HEK293 (cell line): ENCODE data around the gene CDYL.

Source experiments
- CTCF ChIA-PET: fragments of 350-600 bp; formaldehyde crosslinking; extraction: SDS; loops from one replicate; lab custom pipeline; 2021; ENCODE audit warnings: antibody characterized with exemption; lab: Yijun Ruan, JAX
- POLR2A ChIA-PET: fragments of 300-600 bp; formaldehyde crosslinking; extraction: SDS; loops from one replicate; lab custom pipeline; 2020; ENCODE audit warnings: antibody characterized with exemption, inconsistent platforms; lab: Yijun Ruan, JAX
- H3K27ac ChIP-seq: fragments of 200-500 bp; sonication (Bioruptor generic); 2 replicates; pipeline ENCODE4 v1.5.1; 2014; ENCODE audit warnings: low read depth, low read length, control low read depth, inconsistent platforms; ENCODE audit errors: extremely low read depth
- H3K36me3 ChIP-seq, 2 experiments: fragments of 200-500 bp in 1 of 2; sonication (Bioruptor generic) in 1 of 2; 1 replicate in 1 of 2; 2 replicates in 1 of 2; pipeline ENCODE4 v1.5.1; 2014 to 2017; ENCODE audit warnings: inconsistent platforms in 2 of 2, low read length in 2 of 2; ENCODE audit not compliant: control insufficient read depth in 2 of 2, insufficient read depth in 1 of 2
- H3K4me1 ChIP-seq: fragments of 200-500 bp; sonication (Bioruptor generic); 2 replicates; pipeline ENCODE4 v1.5.1; 2014; ENCODE audit warnings: mild to moderate bottlenecking, low read length, inconsistent platforms; ENCODE audit not compliant: control insufficient read depth, insufficient read depth
- H3K4me3 ChIP-seq: 2 replicates; pipeline ENCODE4 v1.5.1; 2011; ENCODE audit warnings: low read depth, mild to moderate bottlenecking, control low read depth, low read length, moderate library complexity
- H3K9me3 ChIP-seq: fragments of 200-500 bp; sonication (Bioruptor generic); 2 replicates; pipeline ENCODE4 v1.5.1; 2014; ENCODE audit warnings: low read depth, low read length, inconsistent platforms; ENCODE audit not compliant: control insufficient read depth, insufficient read depth
- AEBP2 ChIP-seq: fragments of 450-650 bp; formaldehyde crosslinking; IDR thresholded peaks from 2 replicates; pipeline ENCODE4 v1.5.1; 2016; ENCODE audit warnings: missing biosample characterization, missing genetic modification characterization, borderline replicate concordance
- ATF2 ChIP-seq: fragments of 450-650 bp; formaldehyde crosslinking; IDR thresholded peaks from 2 replicates; pipeline ENCODE4 v1.5.1; 2016; ENCODE audit warnings: missing biosample characterization, missing genetic modification characterization, low read depth
- HIC1 ChIP-seq: fragments of 450-650 bp; formaldehyde crosslinking; IDR thresholded peaks from 2 replicates; pipeline ENCODE4 v1.5.1; 2016; ENCODE audit warnings: missing biosample characterization, missing genetic modification characterization
- HOXA7 ChIP-seq: sonication (generic); formaldehyde crosslinking; IDR thresholded peaks from 2 replicates; pipeline ENCODE4 v1.8.1; 2022; ENCODE audit warnings: missing genetic modification reagents, borderline replicate concordance
- HOXD13 ChIP-seq: sonication (generic); formaldehyde crosslinking; IDR thresholded peaks from 2 replicates; pipeline ENCODE4 v1.8.0; 2022; ENCODE audit warnings: missing genetic modification reagents, borderline replicate concordance
- KLF1 ChIP-seq: fragments of 450-650 bp; formaldehyde crosslinking; IDR thresholded peaks from 2 replicates; pipeline ENCODE4 v1.5.1; 2016; ENCODE audit warnings: missing biosample characterization, missing genetic modification characterization
- WT1 ChIP-seq: fragments of 450-650 bp; formaldehyde crosslinking; IDR thresholded peaks from 2 replicates; pipeline ENCODE4 v1.5.1; 2016; ENCODE audit warnings: missing biosample characterization, missing genetic modification characterization
- ZBTB6 ChIP-seq: fragments of 450-650 bp; formaldehyde crosslinking; IDR thresholded peaks from 2 replicates; pipeline ENCODE4 v1.5.1; 2017; ENCODE audit warnings: missing biosample characterization, missing genetic modification characterization
- ZFHX2 ChIP-seq: fragments of 450-650 bp; formaldehyde crosslinking; conservative IDR thresholded peaks from 2 replicates; pipeline ENCODE4 v1.5.1; 2016; ENCODE audit warnings: missing biosample characterization, missing genetic modification characterization
- ZNF148 ChIP-seq: fragments of 450-650 bp; formaldehyde crosslinking; IDR thresholded peaks from 2 replicates; pipeline ENCODE4 v1.5.0; 2017; ENCODE audit warnings: missing biosample characterization, missing genetic modification characterization, borderline replicate concordance
- ZNF155 ChIP-seq: fragments of 450-650 bp; formaldehyde crosslinking; IDR thresholded peaks from 2 replicates; pipeline ENCODE4 v1.5.1; 2016; ENCODE audit warnings: missing biosample characterization, missing genetic modification characterization
- ZNF2 ChIP-seq: fragments of 450-650 bp; formaldehyde crosslinking; IDR thresholded peaks from 2 replicates; pipeline ENCODE4 v1.5.1; 2016; ENCODE audit warnings: missing biosample characterization, missing genetic modification characterization
- ZNF274 ChIP-seq, 2 experiments: fragments of 200-500 bp in 1 of 2; fragments of 450-650 bp in 1 of 2; sonication (Bioruptor generic) in 1 of 2; formaldehyde crosslinking in 1 of 2; IDR thresholded peaks; 2 replicates each; pipeline versions ENCODE4 v1.5.1 to v1.6.1; 2014 to 2016; ENCODE audit warnings: borderline replicate concordance in 1 of 2, inconsistent platforms in 1 of 2, low read length in 1 of 2, missing biosample characterization in 1 of 2, missing genetic modification characterization in 1 of 2
- ZNF280C ChIP-seq: fragments of 450-650 bp; formaldehyde crosslinking; IDR thresholded peaks from 2 replicates; pipeline ENCODE4 v1.5.1; 2016; ENCODE audit warnings: missing biosample characterization, missing genetic modification characterization
- ZNF292 ChIP-seq: fragments of 450-650 bp; formaldehyde crosslinking; IDR thresholded peaks from 2 replicates; pipeline ENCODE4 v1.5.1; 2016; ENCODE audit warnings: low read depth, missing biosample characterization, missing genetic modification characterization, borderline replicate concordance
- ZNF423 ChIP-seq: fragments of 450-650 bp; formaldehyde crosslinking; IDR thresholded peaks from 2 replicates; pipeline ENCODE4 v1.5.1; 2016; ENCODE audit warnings: missing biosample characterization, missing genetic modification characterization
- ZNF449 ChIP-seq: fragments of 450-650 bp; formaldehyde crosslinking; IDR thresholded peaks from 2 replicates; pipeline ENCODE4 v1.5.1; 2017; ENCODE audit warnings: missing biosample characterization, mild to moderate bottlenecking, missing genetic modification characterization, moderate library complexity
- ZNF48 ChIP-seq: fragments of 450-650 bp; formaldehyde crosslinking; IDR thresholded peaks from 2 replicates; pipeline ENCODE4 v1.5.1; 2016; ENCODE audit warnings: missing biosample characterization, missing genetic modification characterization
- ZNF571 ChIP-seq: fragments of 450-650 bp; formaldehyde crosslinking; IDR thresholded peaks from 2 replicates; pipeline ENCODE4 v1.5.0; 2017; ENCODE audit warnings: missing biosample characterization, missing genetic modification characterization
- ZNF837 ChIP-seq: fragments of 450-650 bp; formaldehyde crosslinking; IDR thresholded peaks from 2 replicates; pipeline ENCODE4 v1.5.1; 2016; ENCODE audit warnings: missing biosample characterization, missing genetic modification characterization
- ZXDB ChIP-seq: fragments of 450-650 bp; formaldehyde crosslinking; IDR thresholded peaks from 2 replicates; pipeline ENCODE4 v1.5.1; 2016; ENCODE audit warnings: missing biosample characterization, missing genetic modification characterization

CDYL gene

GRCh38 chr6:4801491-4802110, 25.4 kb downstream of the CDYL start (continued):
- TF ChIP-seq ZNF148 (tag by site-specific recombination) (no peak), HOXD13 (CRISPR knock-in tag) (no peak), KLF1 (tag by site-specific recombination) (no peak), AEBP2 (no peak), ZNF449 (no peak), ZNF571 (tag by site-specific recombination) (no peak), ZXDB (tag by site-specific recombination) (no peak), ZNF155 (tag by site-specific recombination) (no peak), ZNF837 (tag by site-specific recombination) (no peak), ATF2 (no peak), WT1 (tag by site-specific recombination) (no peak), ZNF423 (no peak)
- TF ChIP-seq, all 188 proteins: peak for 0

- Histone ChIP-seq H3K4me1 (peaks cover 3% of the 10 kb centered on the region), H3K4me3 (no peak overlapping the region), H3K36me3 (no peaks in the 10 kb centered on the region; a peak in 1 of 3 replicates), H3K27ac (no peak overlapping the region), H3K9me3 (no peaks in the 10 kb centered on the region; the same call in 1 of the 2 replicates)
- ChIA-PET POLR2A (interaction anchor here (0.6 kb wide), 1 partner anchor 463 kb away, joined by 6 read pairs; no protein-coding TSS in a partner anchor), CTCF (interaction anchor here (1.0 to 1.4 kb wide), 2 partner anchors 10 to 12 kb away, joined by 3 to 5 read pairs; no protein-coding TSS in a partner anchor)
- TF ChIP-seq ZBTB6 (tag by site-specific recombination): no peak
- TF ChIP-seq ZNF280C (tag by site-specific recombination): no peak
- no peak for TF ChIP-seq HIC1
- no peak for TF ChIP-seq ZNF2 (tag by site-specific recombination)
- TF ChIP-seq ZFHX2 (tag by site-specific recombination): no peak
- TF ChIP-seq ZNF292: no peak
- TF ChIP-seq ZNF274 (IDR thresholded peaks at IDR 0.05; ENCODE audit: low read length): no peak
- no peak for TF ChIP-seq ZNF274 (tag by site-specific recombination; IDR thresholded peaks at IDR 0.05; ENCODE audit: borderline replicate concordance)
- TF ChIP-seq ZNF48 (tag by site-specific recombination): no peak
- TF ChIP-seq HOXA7 (CRISPR knock-in tag): no peak
Observed at GRCh38 chr6:4802312-4802935, 26.2 kb downstream of the CDYL start.
